ENCODE data around the gene SDK1.
"Not testable (repeated sequence)": the region's sequence is repeated elsewhere in the genome, so short reads cannot be mapped to it uniquely, and the experiment has no call there.

SDK1 gene

GRCh38 chr7:4297918-4298219 lies 996.8 kb downstream of the SDK1 start:
- no peak overlapping the region for H3K27ac Mint-ChIP-seq (ENCODE audit: low read depth)
- H3K4me1 Mint-ChIP-seq: no peaks in the 10 kb centered on the region
- DNase-seq (ENCODE audit: low spot score in 2 of 2) (no peak), ATAC-seq (replicated peaks; ENCODE audit: extremely low read depth, poor library complexity, severe bottlenecking) (no peak)
- peaks cover 20% of the 10 kb centered on the region for H3K9me3 Mint-ChIP-seq
- no peaks in the 10 kb centered on the region for H3K36me3 Mint-ChIP-seq (ENCODE audit: insufficient read depth)
- no peaks in the 10 kb centered on the region for H3K27me3 Mint-ChIP-seq
- H3K4me3 Mint-ChIP-seq: no peak overlapping the region

- no peaks in the 10 kb centered on the region for H3K36me3 Mint-ChIP-seq (ENCODE audit: insufficient read depth)
- no peak for DNase-seq (ENCODE audit: low spot score in 2 of 2)
- H3K27me3 Mint-ChIP-seq: no peaks in the 10 kb centered on the region
- no peaks in the 10 kb centered on the region for H3K4me1 Mint-ChIP-seq
- H3K27ac Mint-ChIP-seq (ENCODE audit: low read depth): no peak overlapping the region
- ATAC-seq (replicated peaks; ENCODE audit: extremely low read depth, poor library complexity, severe bottlenecking): no peak
- peaks cover 13% of the 10 kb centered on the region for H3K9me3 Mint-ChIP-seq
- H3K4me3 Mint-ChIP-seq: no peak overlapping the region
Observed at GRCh38 chr7:4299431-4299830, 998.4 kb downstream of the SDK1 start.

GRCh38 chr7:4302203-4302905 lies 1001.3 kb downstream of the SDK1 start:
- H3K27me3 Mint-ChIP-seq: no peaks in the 10 kb centered on the region
- DNase-seq (ENCODE audit: low spot score in 2 of 2): no peak
- H3K4me3 Mint-ChIP-seq: no peak overlapping the region
- H3K4me1 Mint-ChIP-seq: no peaks in the 10 kb centered on the region
- no peaks in the 10 kb centered on the region for H3K36me3 Mint-ChIP-seq (ENCODE audit: insufficient read depth)
- peaks cover 7% of the 10 kb centered on the region for H3K9me3 Mint-ChIP-seq
- no peak overlapping the region for H3K27ac Mint-ChIP-seq (ENCODE audit: low read depth)
- no peak for ATAC-seq (replicated peaks; ENCODE audit: extremely low read depth, poor library complexity, severe bottlenecking)

- Mint-ChIP-seq H3K27me3 (no peaks in the 10 kb centered on the region), H3K27ac (ENCODE audit: low read depth) (no peak overlapping the region), H3K4me1 (no peaks in the 10 kb centered on the region), H3K9me3 (peaks cover 6% of the 10 kb centered on the region), H3K36me3 (ENCODE audit: insufficient read depth) (no peaks in the 10 kb centered on the region), H3K4me3 (no peak overlapping the region)
- ATAC-seq (replicated peaks; ENCODE audit: extremely low read depth, poor library complexity, severe bottlenecking) (no peak), DNase-seq (ENCODE audit: low spot score in 2 of 2) (no peak)
Observed at GRCh38 chr7:4307316-4308204, 1006.5 kb downstream of the SDK1 start.

GRCh38 chr7:4308205-4308590 lies 1007.1 kb downstream of the SDK1 start:
- no peak overlapping the region for H3K4me3 Mint-ChIP-seq
- DNase-seq (ENCODE audit: low spot score in 2 of 2) (no peak), ATAC-seq (replicated peaks; ENCODE audit: extremely low read depth, poor library complexity, severe bottlenecking) (no peak)
- H3K36me3 Mint-ChIP-seq (ENCODE audit: insufficient read depth): no peaks in the 10 kb centered on the region
- H3K27me3 Mint-ChIP-seq: no peaks in the 10 kb centered on the region
- H3K27ac Mint-ChIP-seq (ENCODE audit: low read depth): no peak overlapping the region
- H3K9me3 Mint-ChIP-seq: peaks cover 6% of the 10 kb centered on the region
- no peaks in the 10 kb centered on the region for H3K4me1 Mint-ChIP-seq

- ATAC-seq (replicated peaks; ENCODE audit: extremely low read depth, poor library complexity, severe bottlenecking); H3K9me3 Mint-ChIP-seq; H3K4me1 Mint-ChIP-seq; H3K27me3 Mint-ChIP-seq; H3K4me3 Mint-ChIP-seq; DNase-seq (ENCODE audit: low spot score in 2 of 2); H3K36me3 Mint-ChIP-seq (ENCODE audit: insufficient read depth); H3K27ac Mint-ChIP-seq (ENCODE audit: low read depth): not testable (repeated sequence)
Observed at GRCh38 chr7:4313911-4314310, 1012.9 kb downstream of the SDK1 start.

- not testable (repeated sequence) for ATAC-seq (replicated peaks; ENCODE audit: extremely low read depth, poor library complexity, severe bottlenecking); H3K4me3 Mint-ChIP-seq; H3K9me3 Mint-ChIP-seq; DNase-seq (ENCODE audit: low spot score in 2 of 2); H3K27me3 Mint-ChIP-seq; H3K27ac Mint-ChIP-seq (ENCODE audit: low read depth); H3K36me3 Mint-ChIP-seq (ENCODE audit: insufficient read depth); H3K4me1 Mint-ChIP-seq
Observed at GRCh38 chr7:4314316-4314715, 1013.3 kb downstream of the SDK1 start.

Measured in central memory CD8-positive, alpha-beta T cell (primary cell).